Right hindlimb (tissue), 1 donor: Measurements from ENCODE around the gene GNAS-AS1.

Source experiments
- DNase-seq: peaks from one replicate; pipeline ENCODE4 v3.0.0-alpha.2; 2018

The GNAS-AS1 gene

GRCh38 chr20:58884966-58885365 is 34.3 kb upstream of the GNAS-AS1 start:
- no peak for DNase-seq

- DNase-seq: peak; percentile 70
Measured at GRCh38 chr20:58883241-58883691, 32.6 kb upstream of the GNAS-AS1 start.

DNA sequence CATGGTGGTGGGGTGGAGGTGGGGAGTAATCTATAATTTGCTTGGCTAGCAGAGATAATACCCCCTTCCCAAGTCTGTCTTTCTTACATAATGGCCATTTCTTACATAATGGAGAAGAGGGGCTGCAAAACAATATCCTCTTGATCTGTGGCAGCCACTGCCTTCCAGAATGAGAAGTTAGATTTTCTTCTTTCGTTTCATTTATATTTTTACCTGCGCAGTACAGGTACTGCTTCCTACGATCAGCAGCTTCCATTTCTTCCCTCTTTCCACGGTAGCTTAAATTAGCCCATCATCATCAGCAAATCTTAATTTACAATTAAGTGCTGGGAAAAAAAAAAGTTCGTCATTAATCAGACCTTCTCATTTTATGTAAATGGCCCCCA is 32.0 kb upstream of the GNAS-AS1 start:
- no peak for DNase-seq

DNA sequence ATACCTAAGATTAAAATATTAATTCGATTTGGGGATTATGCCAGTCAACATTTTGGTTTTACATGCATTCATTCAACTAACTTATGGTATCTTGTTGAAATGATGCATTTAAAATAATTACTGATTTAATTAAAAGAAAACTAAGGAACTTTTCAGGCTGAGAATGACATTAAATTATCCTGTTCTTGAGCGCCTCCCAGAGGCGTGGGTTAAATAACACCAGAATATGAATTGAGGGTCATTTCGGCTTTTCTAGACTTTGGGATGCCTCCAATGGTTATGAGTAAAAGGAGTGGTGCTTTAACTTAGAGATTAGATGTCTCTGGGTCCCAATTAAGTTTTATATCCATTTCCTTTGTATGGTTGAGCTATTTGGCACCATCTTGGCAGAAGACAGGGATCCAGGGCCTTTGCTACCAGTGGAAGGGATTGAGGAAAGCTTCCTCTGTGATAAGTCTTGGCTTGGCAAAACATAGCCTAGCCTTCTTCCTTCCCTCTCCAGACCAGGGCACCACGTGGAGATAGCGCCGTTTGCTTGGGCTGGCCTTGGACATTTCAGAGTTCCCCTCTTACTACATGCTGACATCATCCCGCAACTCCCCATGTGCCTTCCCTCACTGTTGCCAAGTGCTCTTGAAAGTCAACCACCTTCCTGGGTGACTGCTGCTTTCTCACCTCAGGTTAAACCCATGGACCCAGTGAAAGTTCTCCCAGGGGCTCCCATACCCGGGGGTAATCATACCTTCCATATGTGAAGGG is 30.5 kb upstream of the GNAS-AS1 start:
- no peak for DNase-seq

GRCh38 chr20:58880441-58880840 is 29.7 kb upstream of the GNAS-AS1 start:
- DNase-seq: no peak

- no peak for DNase-seq
Measured at GRCh38 chr20:58878399-58878798, 27.7 kb upstream of the GNAS-AS1 start.

GRCh38 chr20:58877976-58878360 is 27.3 kb upstream of the GNAS-AS1 start:
- DNase-seq: no peak

DNA sequence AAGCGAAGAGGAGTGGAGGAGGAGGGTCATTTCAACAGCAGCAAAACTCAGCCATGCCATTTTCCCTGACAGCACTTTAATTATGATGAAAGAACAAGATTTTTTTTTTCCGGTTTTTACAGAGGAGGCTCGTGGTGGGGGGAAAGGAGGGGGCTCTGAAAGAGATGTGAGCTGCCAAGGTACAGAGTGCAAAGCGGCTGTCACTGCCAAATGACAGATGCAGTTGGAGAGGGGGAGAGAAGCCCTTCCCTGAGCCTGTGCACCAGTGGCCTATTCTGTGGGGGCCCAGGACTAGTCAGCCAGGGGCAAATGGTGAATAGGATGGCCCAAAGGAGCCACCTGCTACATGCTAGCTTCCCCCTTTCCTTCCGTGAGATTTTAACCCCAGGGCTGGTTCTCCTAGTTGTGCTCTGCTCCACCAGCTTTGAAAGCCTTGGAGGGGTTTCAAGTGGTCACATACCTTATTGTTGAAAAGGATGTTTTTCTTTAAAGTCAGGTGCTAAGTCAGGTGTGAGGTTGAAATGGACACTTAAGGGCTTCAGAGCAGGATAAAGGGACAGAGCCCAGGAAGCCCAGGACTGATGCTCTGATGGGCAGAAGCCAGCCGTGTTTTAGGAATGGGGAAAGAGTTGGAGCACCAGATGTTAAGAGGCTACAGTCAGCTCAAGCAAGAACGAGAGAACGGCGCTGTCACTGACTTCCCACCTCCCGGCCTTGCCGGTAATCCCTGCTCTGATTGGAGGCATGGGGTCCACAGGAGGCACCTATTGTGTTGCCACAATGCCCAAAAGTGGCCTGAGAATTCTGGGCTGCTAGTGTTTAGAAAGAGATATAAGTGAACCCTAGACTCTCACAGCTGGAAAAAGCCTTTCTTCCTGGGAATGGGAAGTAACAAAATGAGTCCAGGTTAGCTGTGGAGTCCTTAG is 26.6 kb upstream of the GNAS-AS1 start:
- no peak for DNase-seq

DNA sequence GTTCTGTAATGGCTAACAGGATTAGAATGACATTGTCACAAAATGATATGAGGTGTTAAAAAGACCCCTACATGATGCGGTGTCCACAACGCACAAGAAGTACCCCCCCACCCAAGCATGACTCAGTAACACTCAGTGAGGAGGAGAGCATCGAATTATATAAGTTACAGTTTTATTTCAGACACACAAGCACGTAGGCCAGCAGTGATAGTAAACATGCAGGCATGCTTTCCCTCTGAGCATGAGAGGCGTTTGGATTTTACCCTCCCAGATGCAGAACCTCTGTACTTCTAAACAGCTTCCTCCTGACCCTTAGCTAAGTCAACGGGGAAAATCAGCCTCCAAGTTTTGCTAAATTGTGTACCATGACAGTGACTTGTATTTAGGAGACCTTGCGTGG is 25.7 kb upstream of the GNAS-AS1 start:
- no peak for DNase-seq

- no peak for DNase-seq
Measured at GRCh38 chr20:58875541-58876134, 24.9 kb upstream of the GNAS-AS1 start.

GRCh38 chr20:58875111-58875510 is 24.4 kb upstream of the GNAS-AS1 start:
- no peak for DNase-seq

DNA sequence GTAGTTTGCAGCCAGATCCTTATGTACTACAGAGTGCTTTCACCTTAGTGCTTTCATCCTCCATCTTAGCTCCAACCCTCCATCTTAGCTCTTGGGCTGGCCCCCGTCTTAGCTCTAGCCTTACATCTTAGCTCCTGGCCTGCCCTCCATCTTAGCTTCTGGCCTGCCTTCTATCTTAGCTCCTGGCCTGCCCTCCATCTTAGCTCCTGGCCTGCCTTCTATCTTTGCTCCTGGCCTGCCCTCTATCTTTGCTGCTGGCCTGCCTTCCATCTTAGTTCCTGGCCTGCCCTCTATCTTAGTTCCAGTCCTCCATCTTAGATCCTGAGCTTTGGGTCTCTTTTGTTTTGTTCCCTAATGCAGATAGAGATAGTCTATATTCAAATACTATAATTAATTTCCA is 23.8 kb upstream of the GNAS-AS1 start:
- DNase-seq: no peak

- DNase-seq: no peak
Measured at GRCh38 chr20:58871533-58872102, 20.9 kb upstream of the GNAS-AS1 start.

DNA sequence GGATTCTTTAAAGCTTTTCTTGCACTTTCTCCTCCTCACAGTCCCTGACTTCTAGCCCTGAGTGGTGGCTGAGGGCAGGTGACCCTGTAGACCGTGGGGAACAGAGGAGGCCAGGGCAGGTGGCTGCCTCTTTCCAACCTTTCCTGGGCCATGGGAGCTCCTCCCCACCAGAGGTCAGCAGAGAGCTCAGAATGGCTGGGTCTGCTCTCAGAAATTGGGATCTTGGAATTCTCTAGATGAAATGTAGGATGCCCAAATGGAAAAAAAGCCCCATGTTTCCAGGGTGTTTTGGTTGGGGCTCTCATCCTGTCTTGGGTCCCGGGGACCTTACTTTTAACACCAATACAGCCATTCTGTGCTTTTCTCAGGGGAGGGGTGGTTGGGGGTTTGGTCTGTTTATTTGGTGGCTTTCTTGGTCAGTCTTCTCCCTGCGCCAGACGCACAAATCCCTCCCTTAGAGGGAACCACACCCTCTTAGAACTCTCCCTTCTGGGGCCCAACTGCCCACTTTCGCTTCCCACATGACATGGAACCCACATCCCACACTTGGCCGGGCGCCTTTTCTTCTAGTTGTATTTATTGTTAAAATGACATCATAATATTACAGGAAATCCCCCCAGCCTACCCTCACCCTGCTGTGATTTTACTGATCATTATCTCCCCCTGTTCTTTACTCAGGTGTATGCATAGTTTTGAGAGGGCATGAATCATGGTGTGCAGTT is 19.8 kb upstream of the GNAS-AS1 start:
- DNase-seq: peak; percentile 82

- no peak for DNase-seq
Measured at GRCh38 chr20:58869662-58870227, 19.0 kb upstream of the GNAS-AS1 start.

DNA sequence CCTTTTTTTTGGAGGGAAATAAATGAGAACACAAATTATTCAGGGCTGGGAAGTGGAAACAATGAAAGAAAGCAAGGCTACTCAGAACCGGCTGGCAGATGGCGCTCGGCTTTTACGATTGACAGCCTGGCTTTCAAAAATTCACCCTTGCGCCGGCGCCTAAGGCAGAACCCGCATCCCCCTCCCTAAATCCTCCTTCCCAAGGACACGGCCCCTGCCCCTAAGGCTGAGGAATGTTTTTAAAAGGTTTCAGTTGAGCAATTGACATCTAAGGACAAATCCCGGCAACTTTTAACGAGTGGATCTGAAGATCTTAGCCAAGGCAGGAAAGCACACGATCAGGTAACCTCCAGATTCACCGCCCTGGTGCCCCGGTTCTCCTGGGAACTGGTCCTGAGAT is 18.1 kb upstream of the GNAS-AS1 start:
- peak; percentile 56 for DNase-seq

GRCh38 chr20:58867211-58867610 is 16.5 kb upstream of the GNAS-AS1 start:
- DNase-seq: no peak

- no peak for DNase-seq
Measured at GRCh38 chr20:58865843-58866242, 15.1 kb upstream of the GNAS-AS1 start.

GRCh38 chr20:58864346-58864745 is 13.6 kb upstream of the GNAS-AS1 start:
- DNase-seq: no peak

- DNase-seq: no peak
Measured at GRCh38 chr20:58863044-58863790, 12.5 kb upstream of the GNAS-AS1 start.
